ENCODE measurements around the gene IL4I1.

IL4I1 gene

GRCh38 chr19:49907745-49908446, 11.2 kb upstream of the IL4I1 start:
- no peaks in the 10 kb centered on the region for H3K27me3 ChIP-seq (ENCODE audit: insufficient read depth, low read depth)
- no peak overlapping the region for H3K4me2 ChIP-seq
- H3K36me3 ChIP-seq (ENCODE audit: insufficient read depth), result peaks cover 1% of the 10 kb centered on the region; the same call in 1 of the 2 replicates
- TF ChIP-seq CTCF (conservative IDR thresholded peaks at IDR 0.05; ENCODE audit: low read depth, low read length), result no peak
- no peak overlapping the region for H2AFZ ChIP-seq (ENCODE audit: low read depth)
- H4K20me1 ChIP-seq (ENCODE audit: insufficient read depth), result no peaks in the 10 kb centered on the region
- no peak overlapping the region for H3K27ac ChIP-seq
- no peak overlapping the region for H3K4me3 ChIP-seq (IDR thresholded peaks at IDR 0.05; ENCODE audit: insufficient read depth, low read depth, low read length)
- peaks cover 40% of the 10 kb centered on the region for H3K4me1 ChIP-seq (ENCODE audit: low read depth, poor library complexity, severe bottlenecking)
- H3K9ac ChIP-seq, result no peak overlapping the region
- H3K79me2 ChIP-seq (ENCODE audit: insufficient read depth, low read depth), result no peaks in the 10 kb centered on the region; the same call in 1 of the 2 replicates

DNA sequence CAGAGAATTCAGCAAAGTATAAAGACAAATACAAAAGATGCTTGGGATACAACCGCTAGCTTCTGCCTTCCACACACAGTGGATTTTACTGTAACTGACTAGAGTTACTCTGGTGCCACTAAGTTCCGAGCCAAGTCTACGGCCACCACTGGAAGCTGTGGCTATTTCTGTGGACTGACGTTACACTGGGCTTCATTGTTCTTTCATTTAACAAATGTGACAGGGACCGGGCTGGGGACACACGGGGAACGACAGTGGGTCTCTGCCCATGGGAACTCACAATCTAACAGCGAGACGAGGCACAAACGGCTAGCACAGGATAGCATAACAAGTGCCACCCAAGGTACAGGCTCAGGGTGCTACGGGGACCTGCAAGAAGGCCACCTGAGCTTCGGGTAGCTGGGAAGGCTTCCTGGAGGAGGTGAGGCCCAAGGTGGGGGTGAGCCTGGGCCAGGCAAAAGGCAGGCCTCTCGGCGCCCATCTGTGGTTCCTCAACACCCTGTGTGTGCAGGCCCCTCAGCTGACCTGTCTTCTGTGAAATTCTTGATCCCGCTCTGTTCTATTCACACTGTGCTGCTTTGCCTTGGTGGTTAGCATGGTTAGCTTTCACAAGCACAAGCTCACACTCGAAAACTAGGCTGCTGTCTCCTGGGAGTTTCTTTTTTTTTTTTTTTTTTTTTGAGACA, 10.3 kb upstream of the IL4I1 start:
- peaks cover 40% of the 10 kb centered on the region for H3K4me1 ChIP-seq (ENCODE audit: low read depth, poor library complexity, severe bottlenecking)
- H3K9ac ChIP-seq, result no peak overlapping the region
- no peak for TF ChIP-seq CTCF (conservative IDR thresholded peaks at IDR 0.05; ENCODE audit: low read depth, low read length)
- H3K4me2 ChIP-seq, result no peak overlapping the region
- H4K20me1 ChIP-seq (ENCODE audit: insufficient read depth), result no peaks in the 10 kb centered on the region
- no peaks in the 10 kb centered on the region for H3K27me3 ChIP-seq (ENCODE audit: insufficient read depth, low read depth)
- no peak overlapping the region for H3K27ac ChIP-seq
- H2AFZ ChIP-seq (ENCODE audit: low read depth), result no peak overlapping the region
- no peaks in the 10 kb centered on the region; the same call in 1 of the 2 replicates for H3K36me3 ChIP-seq (ENCODE audit: insufficient read depth)
- no peaks in the 10 kb centered on the region; the same call in 1 of the 2 replicates for H3K79me2 ChIP-seq (ENCODE audit: insufficient read depth, low read depth)
- no peak overlapping the region for H3K4me3 ChIP-seq (IDR thresholded peaks at IDR 0.05; ENCODE audit: insufficient read depth, low read depth, low read length)

DNA sequence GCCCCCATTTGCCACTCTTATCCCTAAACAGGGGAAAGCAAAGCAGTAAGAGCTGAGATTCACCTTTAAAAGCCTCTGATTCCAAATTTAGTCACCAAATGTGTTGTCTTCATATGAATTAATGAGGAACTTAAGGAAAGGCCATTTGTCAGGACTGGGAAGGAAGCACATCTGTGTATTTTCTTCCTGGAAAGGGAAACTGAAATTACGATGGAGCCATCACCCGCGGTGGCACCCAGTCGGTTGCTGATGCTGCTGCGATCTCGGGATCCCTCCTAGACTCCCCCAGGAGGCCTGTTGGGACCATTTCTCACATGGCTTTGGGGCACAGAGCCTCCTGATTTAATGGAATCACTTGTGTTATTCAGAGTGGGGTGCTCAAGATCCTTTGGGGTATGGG, 7.4 kb upstream of the IL4I1 start:
- no peaks in the 10 kb centered on the region for H4K20me1 ChIP-seq (ENCODE audit: insufficient read depth)
- H2AFZ ChIP-seq (ENCODE audit: low read depth), result no peak overlapping the region
- H3K9ac ChIP-seq, result no peak overlapping the region
- H3K4me1 ChIP-seq (ENCODE audit: low read depth, poor library complexity, severe bottlenecking), result peaks cover 48% of the 10 kb centered on the region
- TF ChIP-seq CTCF (conservative IDR thresholded peaks at IDR 0.05; ENCODE audit: low read depth, low read length), result no peak
- H3K4me2 ChIP-seq, result no peak overlapping the region
- no peaks in the 10 kb centered on the region; the same call in 1 of the 2 replicates for H3K36me3 ChIP-seq (ENCODE audit: insufficient read depth)
- H3K27me3 ChIP-seq (ENCODE audit: insufficient read depth, low read depth), result no peaks in the 10 kb centered on the region
- H3K79me2 ChIP-seq (ENCODE audit: insufficient read depth, low read depth), result no peaks in the 10 kb centered on the region; the same call in 1 of the 2 replicates
- no peak overlapping the region for H3K4me3 ChIP-seq (IDR thresholded peaks at IDR 0.05; ENCODE audit: insufficient read depth, low read depth, low read length)
- no peak overlapping the region for H3K27ac ChIP-seq

DNA sequence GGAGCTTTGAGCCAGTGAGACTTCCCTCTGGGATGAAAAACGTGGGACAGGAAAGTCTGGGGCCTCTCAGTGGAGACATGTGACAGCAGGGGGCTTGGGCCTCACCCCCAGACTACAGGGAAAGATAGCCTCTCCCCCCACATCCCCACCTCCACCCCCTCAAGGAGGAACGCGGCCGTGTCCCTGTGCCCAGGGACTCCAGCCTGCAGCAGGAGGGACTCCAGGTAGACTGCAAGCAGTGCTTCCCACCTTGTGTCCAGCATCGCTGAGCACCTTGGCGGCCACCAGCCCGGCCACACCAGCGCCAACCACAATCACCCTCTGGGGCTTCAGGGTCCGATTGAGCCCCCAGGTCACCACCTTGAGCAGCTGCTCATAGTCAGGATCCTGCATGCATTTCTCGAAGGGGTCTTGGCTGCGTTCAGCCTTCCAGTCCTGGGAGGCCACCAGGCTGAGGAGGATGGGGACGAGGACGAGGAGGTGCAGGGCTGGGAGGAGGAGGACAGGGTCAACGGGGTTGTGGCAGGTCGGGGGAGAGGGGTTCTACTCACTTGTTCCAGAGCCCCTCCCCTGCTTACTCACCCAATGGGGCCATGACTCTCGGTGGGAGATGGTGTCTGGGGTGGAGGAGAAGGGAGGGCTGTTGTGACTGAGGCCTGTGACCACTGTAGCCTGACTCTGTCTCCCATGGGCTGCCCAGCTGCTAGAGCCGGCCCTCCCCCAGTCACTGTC, 955 bp downstream of the IL4I1 start:
- Histone ChIP-seq H3K9ac (peak overlapping the region; percentile 29; the same call in 1 of the 2 replicates), H3K27me3 (ENCODE audit: insufficient read depth, low read depth) (no peaks in the 10 kb centered on the region), H3K36me3 (ENCODE audit: insufficient read depth) (no peaks in the 10 kb centered on the region), H3K4me1 (ENCODE audit: low read depth, poor library complexity, severe bottlenecking) (peaks cover 80% of the 10 kb centered on the region), H4K20me1 (ENCODE audit: insufficient read depth) (no peaks in the 10 kb centered on the region), H3K4me3 (IDR thresholded peaks at IDR 0.05; ENCODE audit: insufficient read depth, low read depth, low read length) (no peak overlapping the region), H3K27ac (peak overlapping the region; percentile 95), H2AFZ (ENCODE audit: low read depth) (no peak overlapping the region; the same call in 1 of the 2 replicates), H3K4me2 (peak overlapping the region; percentile 80), H3K79me2 (ENCODE audit: insufficient read depth, low read depth) (no peaks in the 10 kb centered on the region)
- no peak for TF ChIP-seq CTCF (conservative IDR thresholded peaks at IDR 0.05; ENCODE audit: low read depth, low read length)

Measured in KMS-11 (cell line).